Choroid plexus epithelial cell (primary cell): Measurements from ENCODE around the gene TBXAS1.
A peak's percentile ranks its signal among the peaks of the same experiment; 100 is the strongest.

Experiments used
- DNase-seq: peaks from one replicate; pipeline ENCODE4 v3.0.0-alpha.2; 2010; ENCODE audit warnings: low read depth
- H3K4me3 ChIP-seq: 2 replicates; pipeline ENCODE4 v1.5.1; 2011; ENCODE audit warnings: low read depth, mild to moderate bottlenecking, control low read depth, low read length, moderate library complexity
- TF ChIP-seq, protein P1 (sequence below): conservative IDR thresholded peaks from 2 replicates; pipeline ENCODE4 v1.5.1; 2011; ENCODE audit warnings: low read depth, mild to moderate bottlenecking, control low read depth, inconsistent platforms, low read length, moderate library complexity

The TBXAS1 gene

DNA sequence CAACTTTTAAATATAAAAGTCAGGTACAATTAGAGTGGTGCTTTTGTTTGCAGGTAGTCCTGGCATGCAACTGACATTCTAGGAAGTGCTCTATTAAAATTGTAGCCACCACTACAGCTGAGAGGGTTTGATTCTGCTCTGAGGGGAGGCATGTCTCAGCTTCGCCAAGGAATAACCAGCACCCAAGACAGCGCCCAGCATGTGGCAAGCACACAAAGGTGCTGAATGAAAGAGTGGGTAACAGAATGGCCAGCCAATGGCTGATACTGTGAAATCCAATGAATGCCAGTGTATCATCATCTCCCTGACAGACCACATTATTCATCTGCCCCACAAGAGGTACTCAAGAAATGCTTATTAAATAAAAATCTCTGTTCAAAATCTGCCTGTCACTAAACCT is 226.8 kb downstream of the TBXAS1 start:
- no peak for DNase-seq
- H3K4me3 ChIP-seq, result no peak overlapping the region
- TF ChIP-seq, protein P1, sequence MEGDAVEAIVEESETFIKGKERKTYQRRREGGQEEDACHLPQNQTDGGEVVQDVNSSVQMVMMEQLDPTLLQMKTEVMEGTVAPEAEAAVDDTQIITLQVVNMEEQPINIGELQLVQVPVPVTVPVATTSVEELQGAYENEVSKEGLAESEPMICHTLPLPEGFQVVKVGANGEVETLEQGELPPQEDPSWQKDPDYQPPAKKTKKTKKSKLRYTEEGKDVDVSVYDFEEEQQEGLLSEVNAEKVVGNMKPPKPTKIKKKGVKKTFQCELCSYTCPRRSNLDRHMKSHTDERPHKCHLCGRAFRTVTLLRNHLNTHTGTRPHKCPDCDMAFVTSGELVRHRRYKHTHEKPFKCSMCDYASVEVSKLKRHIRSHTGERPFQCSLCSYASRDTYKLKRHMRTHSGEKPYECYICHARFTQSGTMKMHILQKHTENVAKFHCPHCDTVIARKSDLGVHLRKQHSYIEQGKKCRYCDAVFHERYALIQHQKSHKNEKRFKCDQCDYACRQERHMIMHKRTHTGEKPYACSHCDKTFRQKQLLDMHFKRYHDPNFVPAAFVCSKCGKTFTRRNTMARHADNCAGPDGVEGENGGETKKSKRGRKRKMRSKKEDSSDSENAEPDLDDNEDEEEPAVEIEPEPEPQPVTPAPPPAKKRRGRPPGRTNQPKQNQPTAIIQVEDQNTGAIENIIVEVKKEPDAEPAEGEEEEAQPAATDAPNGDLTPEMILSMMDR, result no peak

DNA sequence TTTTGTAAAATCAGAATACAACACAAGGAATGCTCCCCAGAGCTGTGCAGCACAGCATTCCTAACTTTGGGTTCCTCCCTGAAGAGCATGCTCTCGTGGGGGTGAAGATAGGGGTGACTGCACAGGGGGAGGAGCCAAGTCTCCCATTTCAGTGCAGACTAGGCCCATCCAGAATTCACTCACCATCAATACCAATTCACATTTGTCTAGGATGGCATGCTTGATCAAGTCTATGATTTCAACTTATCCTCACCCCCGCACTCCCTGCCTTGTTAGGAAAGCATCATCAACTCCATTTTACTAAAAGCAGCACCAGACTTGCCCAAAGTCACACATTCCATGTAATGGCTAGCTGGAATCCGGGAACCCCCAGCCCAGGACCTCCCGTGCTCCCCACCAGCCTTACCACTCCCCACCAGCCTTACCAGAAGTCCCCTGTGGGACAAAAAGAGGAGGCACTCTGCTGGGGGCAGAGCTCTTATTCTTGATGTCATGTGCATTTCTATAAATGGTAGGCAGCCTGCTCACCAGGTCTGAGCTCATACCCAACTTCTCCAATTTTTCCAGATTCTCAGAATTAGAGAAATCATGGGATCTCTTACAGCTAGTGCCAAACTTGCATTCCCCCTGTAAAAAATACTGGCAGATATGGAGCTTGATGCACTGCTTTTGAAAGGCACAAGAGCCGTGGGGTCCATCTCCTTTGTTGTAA is 227.5 kb downstream of the TBXAS1 start:
- no peak overlapping the region for H3K4me3 ChIP-seq
- DNase-seq, result no peak
- TF ChIP-seq, protein P1, result no peak

DNA sequence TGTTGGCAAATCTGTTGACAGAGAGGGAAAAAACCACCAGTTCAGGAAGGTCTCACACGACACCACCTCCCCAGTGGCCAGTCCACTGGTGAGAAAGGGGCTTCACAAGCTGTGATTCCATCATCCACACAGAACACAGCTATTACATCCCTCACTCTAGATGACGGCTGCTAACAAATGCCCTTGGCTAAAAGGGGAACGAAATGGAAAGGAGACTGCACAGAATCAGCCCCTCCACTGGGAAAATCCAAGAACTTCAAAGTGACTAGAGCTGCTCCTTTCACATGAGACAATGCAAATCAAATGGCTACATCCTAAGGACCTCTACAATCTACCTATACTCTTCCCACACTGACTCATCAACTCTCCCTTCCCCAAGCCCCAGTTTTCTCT is 228.1 kb downstream of the TBXAS1 start:
- H3K4me3 ChIP-seq, result no peak overlapping the region
- TF ChIP-seq, protein P1, result no peak
- DNase-seq, result no peak

DNA sequence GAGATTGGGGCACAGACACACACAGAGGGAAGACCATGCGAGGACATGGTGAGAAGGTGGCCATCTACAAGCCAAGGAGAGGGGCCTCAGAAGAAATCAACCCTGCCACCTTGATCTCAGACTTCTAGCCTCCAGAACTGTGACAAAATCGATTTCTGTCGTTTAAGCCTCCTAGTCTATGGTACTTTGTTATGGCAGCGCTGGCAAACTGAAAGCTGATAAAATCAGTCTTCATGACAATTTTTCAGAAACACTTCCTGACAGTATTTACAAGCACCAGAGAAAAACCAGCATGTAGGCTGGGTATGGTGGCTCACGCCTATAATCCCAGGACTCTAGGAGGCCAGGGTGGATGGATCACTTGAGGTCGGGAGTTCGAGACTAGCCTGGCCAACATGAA is 229.5 kb downstream of the TBXAS1 start:
- no peak overlapping the region for H3K4me3 ChIP-seq
- no peak for DNase-seq

DNA sequence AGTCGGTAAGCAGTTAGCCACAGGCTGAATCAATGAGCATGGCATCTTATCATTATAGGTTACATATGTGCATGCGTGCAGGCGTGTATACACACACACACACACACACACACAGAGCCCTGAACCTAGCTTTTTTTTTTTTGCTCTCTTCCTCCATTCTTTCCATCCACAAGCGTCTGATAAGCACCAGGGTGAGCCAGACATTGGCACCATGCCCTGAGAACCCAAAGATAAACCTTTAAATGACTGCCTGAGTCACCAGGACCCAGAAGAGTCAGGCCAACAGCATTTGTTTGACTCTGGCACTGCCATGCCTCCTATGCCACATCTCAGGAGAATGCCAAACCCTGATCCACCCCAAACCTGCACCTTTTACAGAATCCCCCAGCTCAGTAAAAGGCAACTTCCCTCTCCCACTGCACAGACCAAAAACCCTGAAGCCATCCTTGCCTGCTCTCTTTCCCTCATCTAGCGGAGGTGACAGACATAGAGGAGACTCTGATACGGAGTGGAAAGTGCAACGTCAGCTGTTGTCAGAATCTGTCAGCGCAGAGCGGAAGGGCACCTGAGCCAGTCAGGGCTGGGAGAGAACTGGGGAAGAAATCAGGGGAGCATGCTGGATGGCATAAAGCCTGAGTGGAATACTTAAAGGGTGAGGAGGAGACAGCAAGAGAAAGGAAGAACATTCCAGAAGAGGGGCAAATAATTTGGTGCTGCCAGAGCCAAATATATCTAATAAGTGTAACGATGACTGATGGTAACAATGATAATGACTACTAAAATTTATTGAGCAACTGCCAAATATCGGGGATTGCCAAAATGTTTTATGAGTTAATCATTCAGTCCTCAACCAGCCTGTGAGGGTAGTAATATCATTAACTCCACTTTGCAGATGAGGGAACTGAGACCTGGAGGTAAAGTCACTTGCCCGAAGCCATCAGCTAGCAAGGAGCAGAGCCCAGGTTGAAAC is 230.5 kb downstream of the TBXAS1 start:
- TF ChIP-seq, protein P1, result no peak
- no peak overlapping the region for H3K4me3 ChIP-seq
- peak; percentile 83 for DNase-seq

More for the DNA sequence above, 229.5 kb downstream of the TBXAS1 start:
- TF ChIP-seq, protein P1, result no peak

DNA sequence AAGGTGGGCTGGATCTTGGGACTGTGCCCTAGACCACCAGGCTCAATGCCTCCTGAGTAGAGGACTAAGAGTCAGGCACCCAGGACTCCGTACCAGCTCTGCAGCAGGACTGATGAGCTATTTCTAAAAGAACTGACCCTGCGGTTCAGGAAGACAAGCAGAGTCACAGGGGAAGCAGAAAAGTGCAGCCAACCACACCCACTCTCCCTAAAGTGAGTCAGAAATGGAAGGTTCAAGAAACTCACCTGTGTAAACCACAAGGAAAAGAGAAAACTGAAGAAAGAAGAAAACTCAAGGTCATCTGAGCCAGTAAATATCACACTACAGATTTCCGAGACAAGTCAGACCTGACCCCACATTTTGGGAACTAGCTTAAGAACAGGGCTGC is 231.2 kb downstream of the TBXAS1 start:
- no peak for DNase-seq
- no peak overlapping the region for H3K4me3 ChIP-seq
- TF ChIP-seq, protein P1, result no peak
